Upper lobe of left lung (tissue), 6 donors: Measurements from ENCODE around the gene PNPLA7. TPM values are rescaled to one million over a fixed set of nuclear protein-coding genes. Genes with fewer than 3 reads are reported as not detected.
"Not testable (repeated sequence)": the region's sequence is repeated elsewhere in the genome, so short reads cannot be mapped to it uniquely, and the experiment has no call there.

Source experiments
- ATAC-seq, 2 donors: fragments of 200-7000 bp; cut with Tn5 transposase; one replicate each; pipeline ENCODE4 v1.9.1; 2022; ENCODE audit warnings: mild to moderate bottlenecking in 2 of 2, moderate library complexity in 2 of 2; ENCODE audit not compliant: low FRiP score in 2 of 2
- DNase-seq, 2 donors: peaks; one replicate each; pipeline ENCODE4 v3.0.0-alpha.2; 2019 to 2020
- H3K27ac ChIP-seq, 4 donors: fragments of 200-600 bp; sonication (generic); one replicate each; pipeline ENCODE4 v1.5.1; 2016 to 2019
- H3K27me3 ChIP-seq, 4 donors: fragments of 200-600 bp; sonication (generic); one replicate each; pipeline ENCODE4 v1.5.1; 2017 to 2019
- H3K36me3 ChIP-seq, 4 donors: fragments of 200-600 bp; sonication (generic); one replicate each; pipeline ENCODE4 v1.5.1; 2016 to 2019
- H3K4me1 ChIP-seq, 4 donors: fragments of 200-600 bp; sonication (generic); one replicate each; pipeline ENCODE4 v1.5.1; 2018 to 2019
- H3K4me3 ChIP-seq, 4 donors: fragments of 200-600 bp; sonication (generic); one replicate each; pipeline ENCODE4 v1.5.1; 2017 to 2019; ENCODE audit warnings: mild to moderate bottlenecking in 2 of 4, moderate library complexity in 1 of 4
- H3K9me3 ChIP-seq, 4 donors: fragments of 200-600 bp; sonication (generic); one replicate each; pipeline ENCODE4 v1.5.1; 2018 to 2019
- EP300 ChIP-seq, 4 donors: sonication (generic); formaldehyde crosslinking; IDR thresholded peaks; one replicate each; pipeline ENCODE4 v1.5.1; 2017; ENCODE audit warnings: antibody characterized with exemption in 4 of 4, control low read depth in 2 of 4
- POLR2A ChIP-seq, 4 donors: fragments of 450-650 bp; IDR thresholded peaks; one replicate each; pipeline ENCODE4 v1.5.1; 2016 to 2017; ENCODE audit warnings: antibody characterized with exemption in 4 of 4, mild to moderate bottlenecking in 2 of 4
- POLR2AphosphoS5 ChIP-seq, 2 donors: sonication (generic); formaldehyde crosslinking; IDR thresholded peaks; one replicate each; pipeline ENCODE4 v1.5.1; 2017; ENCODE audit warnings: antibody characterized with exemption in 2 of 2
- WGBS, 2 donors: methylation state at CpG; one replicate each; pipeline ENCODE4 v1.1.5; 2017 to 2018; 5-methylcytosine and 5-hydroxymethylcytosine counted together
- total RNA-seq, 6 donors: library from RNA; depleted of rRNA in 4 of 6; stranded (reverse); fragments of >200 nt in 4 of 6; gene quantifications; one replicate each; pipeline versions ENCODE4 v1.1.0 to v1.2.1, GENCODE V29; 2016 to 2021
- TF ChIP-seq, protein P1 (sequence below), 6 experiments: fragments of 450-650 bp in 4 of 6; fragments of 200-600 bp in 2 of 6; sonication (generic) in 2 of 6; IDR thresholded peaks; one replicate each; pipeline ENCODE4 v1.5.1; 2016 to 2019; ENCODE audit warnings: antibody characterized with exemption in 6 of 6
- donor health status: DM: no; HTN: no; CAD: no; lungs with moderate emphysema.
- donor health status: DM: no; HTN: yes; CAD: no; lungs with severe emphysema.

The PNPLA7 gene
- total RNA-seq, 6 donors from 2014 or later: 6.0 to 104 (median 14.0) TPM

DNA sequence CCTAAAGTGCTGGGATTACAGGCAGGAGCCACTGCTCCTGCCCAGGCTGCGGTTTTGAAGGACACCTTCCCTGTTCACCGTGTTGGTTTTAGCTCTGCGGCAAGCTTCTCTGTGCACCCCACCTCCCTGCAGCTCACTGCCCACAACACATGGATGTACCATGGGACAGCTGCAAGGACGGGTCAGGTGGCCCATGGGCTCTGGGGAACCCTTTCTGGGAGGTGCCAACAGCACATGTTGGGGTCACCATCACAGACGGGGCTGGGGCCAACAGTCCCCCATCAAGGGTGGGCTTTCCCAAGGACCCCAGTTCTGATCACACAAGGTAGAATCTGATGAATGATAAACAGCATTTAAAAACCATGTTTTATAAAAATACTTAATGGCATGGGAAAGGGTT, 134.8 kb downstream of the PNPLA7 start:
- Histone ChIP-seq H3K27me3 (no peaks in the 10 kb centered on the region), H3K4me1 (peaks cover 19 to 38% (median 21%) of the 10 kb centered on the region in 4 donors), H3K9me3 (no peaks in the 10 kb centered on the region), H3K4me3 (no peak overlapping the region), H3K27ac (no peak overlapping the region), H3K36me3 (no peaks in the 10 kb centered on the region)
- TF ChIP-seq EP300 (IDR thresholded peaks at IDR 0.05) (no peak), POLR2AphosphoS5 (IDR thresholded peaks at IDR 0.05) (no peak)
- no peak for DNase-seq
- 95 to 100% methylated on average over 4 to 5 of the region's 5 CpGs for WGBS, 2 donors
- ATAC-seq: no peak

DNA sequence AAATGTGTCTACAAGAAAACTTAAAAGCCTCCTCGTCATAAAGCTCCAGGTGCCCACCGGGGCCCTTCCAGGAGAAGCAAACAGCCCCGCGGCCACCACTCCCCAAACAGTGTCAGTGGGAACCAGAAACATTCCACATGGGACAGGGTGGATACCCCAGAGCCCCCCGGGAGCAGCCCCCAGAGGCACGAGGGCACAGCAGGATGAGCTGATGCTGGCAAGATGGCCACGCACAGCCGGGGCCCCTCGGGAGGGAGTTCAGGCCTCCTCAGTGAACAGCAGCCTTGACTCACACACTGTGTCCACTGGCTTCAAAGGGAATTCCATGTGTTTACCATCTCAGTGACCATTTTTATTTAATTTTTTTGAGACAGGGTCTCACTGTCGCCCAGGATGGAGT, 137.8 kb downstream of the PNPLA7 start:
- H3K27me3 ChIP-seq: no peaks in the 10 kb centered on the region
- DNase-seq: peak in 1 of 2 donors; percentile 69
- no peak for ATAC-seq
- peak overlapping the region; percentile 79 to 89 (median 87) for H3K27ac ChIP-seq
- H3K9me3 ChIP-seq: no peaks in the 10 kb centered on the region
- 75 to 79% methylated on average over 9 to 10 of the region's 10 CpGs for WGBS, 2 donors
- TF ChIP-seq POLR2AphosphoS5 (IDR thresholded peaks at IDR 0.05) (no peak), EP300 (IDR thresholded peaks at IDR 0.05) (no peak), POLR2A (IDR thresholded peaks at IDR 0.05) (no peak)
- TF ChIP-seq, protein P1, sequence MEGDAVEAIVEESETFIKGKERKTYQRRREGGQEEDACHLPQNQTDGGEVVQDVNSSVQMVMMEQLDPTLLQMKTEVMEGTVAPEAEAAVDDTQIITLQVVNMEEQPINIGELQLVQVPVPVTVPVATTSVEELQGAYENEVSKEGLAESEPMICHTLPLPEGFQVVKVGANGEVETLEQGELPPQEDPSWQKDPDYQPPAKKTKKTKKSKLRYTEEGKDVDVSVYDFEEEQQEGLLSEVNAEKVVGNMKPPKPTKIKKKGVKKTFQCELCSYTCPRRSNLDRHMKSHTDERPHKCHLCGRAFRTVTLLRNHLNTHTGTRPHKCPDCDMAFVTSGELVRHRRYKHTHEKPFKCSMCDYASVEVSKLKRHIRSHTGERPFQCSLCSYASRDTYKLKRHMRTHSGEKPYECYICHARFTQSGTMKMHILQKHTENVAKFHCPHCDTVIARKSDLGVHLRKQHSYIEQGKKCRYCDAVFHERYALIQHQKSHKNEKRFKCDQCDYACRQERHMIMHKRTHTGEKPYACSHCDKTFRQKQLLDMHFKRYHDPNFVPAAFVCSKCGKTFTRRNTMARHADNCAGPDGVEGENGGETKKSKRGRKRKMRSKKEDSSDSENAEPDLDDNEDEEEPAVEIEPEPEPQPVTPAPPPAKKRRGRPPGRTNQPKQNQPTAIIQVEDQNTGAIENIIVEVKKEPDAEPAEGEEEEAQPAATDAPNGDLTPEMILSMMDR (IDR thresholded peaks at IDR 0.05): no peak
- no peak overlapping the region for H3K4me3 ChIP-seq
- H3K36me3 ChIP-seq: no peaks in the 10 kb centered on the region
- H3K4me1 ChIP-seq: peaks cover 20 to 39% (median 25%) of the 10 kb centered on the region in 4 donors

DNA sequence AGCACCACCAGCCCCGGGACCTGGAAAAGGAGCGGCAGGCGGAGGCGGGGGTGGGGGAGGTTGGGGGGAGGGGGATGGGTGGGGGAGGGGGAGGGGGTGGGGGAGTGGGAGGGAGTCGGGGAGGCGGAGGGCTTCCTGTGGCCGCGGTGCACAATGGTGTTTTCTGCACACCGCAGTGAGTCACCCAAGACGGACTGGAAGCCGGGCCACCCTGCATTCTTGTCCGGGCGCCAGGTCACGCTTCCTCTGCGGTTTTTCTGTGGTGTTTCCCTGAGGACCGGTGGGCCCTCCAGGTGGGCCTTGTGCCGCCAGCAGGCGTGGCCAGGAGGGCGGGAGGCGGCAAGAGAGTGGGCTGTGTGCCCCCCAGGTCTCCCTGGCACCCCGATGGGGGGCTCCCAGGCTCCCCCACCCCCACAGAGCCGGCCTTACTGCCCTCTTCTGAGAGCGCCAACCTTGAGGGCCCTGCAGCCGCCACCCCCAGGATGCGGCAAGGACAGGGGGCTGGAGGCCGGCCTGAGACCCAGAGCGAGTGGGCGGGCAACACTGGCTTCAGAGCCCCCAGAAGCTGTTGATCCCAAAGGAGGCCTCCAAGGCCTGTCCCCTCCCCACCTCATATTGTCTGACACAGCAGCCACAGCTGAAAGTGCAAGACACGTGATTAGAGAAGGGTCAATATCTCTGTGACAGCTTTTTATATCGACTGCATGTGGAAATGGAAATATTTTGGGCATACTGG, 138.4 kb downstream of the PNPLA7 start:
- 20 to 37% methylated on average over 8 to 15 of the region's 30 CpGs for WGBS, 2 donors
- DNase-seq: peak; percentile 84 to 86
- Histone ChIP-seq H3K9me3 (no peaks in the 10 kb centered on the region), H3K27me3 (peaks cover 0 to 4% (median 1%) of the 10 kb centered on the region in 4 donors), H3K4me1 (peaks cover 26 to 39% (median 31%) of the 10 kb centered on the region in 4 donors), H3K4me3 (peak overlapping the region in 2 of 4 donors; percentile 17 to 21), H3K36me3 (no peaks in the 10 kb centered on the region), H3K27ac (peak overlapping the region; percentile 79 to 89 (median 87))
- peak; percentile 34 to 36 for TF ChIP-seq POLR2AphosphoS5 (IDR thresholded peaks at IDR 0.05)
- TF ChIP-seq POLR2A (IDR thresholded peaks at IDR 0.05): no peak
- peak; percentile 26 to 66 for ATAC-seq

DNA sequence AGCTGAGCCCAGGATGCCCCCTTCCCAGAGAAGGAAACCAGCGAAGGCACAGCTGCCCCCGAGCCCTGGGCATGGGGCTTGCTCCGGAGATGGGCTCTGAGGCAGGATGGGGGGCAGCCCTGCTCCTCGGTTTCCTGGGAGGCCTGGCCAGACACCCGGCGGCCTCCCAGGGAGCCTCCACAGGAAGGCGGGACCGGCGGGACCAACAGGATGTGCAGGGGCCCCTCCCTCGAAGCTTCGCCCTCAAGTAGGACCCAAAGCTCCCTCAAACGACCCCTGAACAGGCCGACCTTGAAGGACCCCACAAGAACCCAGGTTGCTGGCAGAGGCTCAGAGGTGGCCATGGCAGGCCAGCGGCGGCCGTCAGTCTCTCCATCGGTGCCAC, 138.9 kb downstream of the PNPLA7 start:
- WGBS, 2 donors: 38% methylated on average over 13 of the region's 17 CpGs; no CpG with 5 or more reads in 1 of the 2 donors
- Histone ChIP-seq H3K27me3 (peaks cover 0 to 4% (median 1%) of the 10 kb centered on the region in 4 donors), H3K4me1 (peaks cover 32 to 41% (median 36%) of the 10 kb centered on the region in 4 donors), H3K27ac (peak overlapping the region; percentile 79 to 89 (median 87)), H3K9me3 (no peaks in the 10 kb centered on the region), H3K4me3 (peak overlapping the region in 2 of 4 donors; percentile 13 to 21), H3K36me3 (no peaks in the 10 kb centered on the region)
- no peak for TF ChIP-seq EP300 (IDR thresholded peaks at IDR 0.05)
- TF ChIP-seq POLR2A (IDR thresholded peaks at IDR 0.05): no peak
- TF ChIP-seq, protein P1 (IDR thresholded peaks at IDR 0.05): no peak
- no peak for TF ChIP-seq POLR2AphosphoS5 (IDR thresholded peaks at IDR 0.05)
- ATAC-seq: no peak
- no peak for DNase-seq

DNA sequence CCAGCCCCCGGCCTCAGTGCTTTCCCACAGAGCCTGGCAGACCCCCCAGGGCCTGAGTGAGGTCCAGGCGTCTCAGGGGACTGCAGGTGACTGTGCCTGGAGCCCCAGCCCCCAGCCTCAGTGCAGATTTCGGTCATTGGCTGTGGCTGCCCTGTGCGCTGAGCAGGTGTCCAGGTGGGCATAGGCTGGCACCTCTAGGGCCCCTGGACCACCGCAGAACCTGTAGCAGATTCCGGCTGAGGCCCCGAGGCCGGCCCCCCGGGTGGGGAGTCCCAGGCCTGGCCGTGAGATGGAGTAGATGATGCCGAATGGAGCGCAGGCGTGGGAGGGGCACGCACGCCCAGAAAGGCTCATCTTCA, 139.3 kb downstream of the PNPLA7 start:
- TF ChIP-seq EP300 (IDR thresholded peaks at IDR 0.05) (no peak), POLR2A (IDR thresholded peaks at IDR 0.05) (no peak), POLR2AphosphoS5 (IDR thresholded peaks at IDR 0.05) (no peak)
- TF ChIP-seq, protein P1 (IDR thresholded peaks at IDR 0.05): no peak
- Histone ChIP-seq H3K27ac (peak overlapping the region; percentile 79 to 89 (median 87)), H3K4me3 (peak overlapping the region in 1 of 4 donors; percentile 13), H3K9me3 (no peaks in the 10 kb centered on the region), H3K27me3 (peaks cover 0 to 4% (median 1%) of the 10 kb centered on the region in 4 donors), H3K4me1 (peaks cover 35 to 43% (median 38%) of the 10 kb centered on the region in 4 donors), H3K36me3 (no peaks in the 10 kb centered on the region)
- WGBS, 2 donors: 77 to 94% methylated on average over 12 to 13 of the region's 15 CpGs
- DNase-seq (peak in 1 of 2 donors; percentile 80), ATAC-seq (no peak)

DNA sequence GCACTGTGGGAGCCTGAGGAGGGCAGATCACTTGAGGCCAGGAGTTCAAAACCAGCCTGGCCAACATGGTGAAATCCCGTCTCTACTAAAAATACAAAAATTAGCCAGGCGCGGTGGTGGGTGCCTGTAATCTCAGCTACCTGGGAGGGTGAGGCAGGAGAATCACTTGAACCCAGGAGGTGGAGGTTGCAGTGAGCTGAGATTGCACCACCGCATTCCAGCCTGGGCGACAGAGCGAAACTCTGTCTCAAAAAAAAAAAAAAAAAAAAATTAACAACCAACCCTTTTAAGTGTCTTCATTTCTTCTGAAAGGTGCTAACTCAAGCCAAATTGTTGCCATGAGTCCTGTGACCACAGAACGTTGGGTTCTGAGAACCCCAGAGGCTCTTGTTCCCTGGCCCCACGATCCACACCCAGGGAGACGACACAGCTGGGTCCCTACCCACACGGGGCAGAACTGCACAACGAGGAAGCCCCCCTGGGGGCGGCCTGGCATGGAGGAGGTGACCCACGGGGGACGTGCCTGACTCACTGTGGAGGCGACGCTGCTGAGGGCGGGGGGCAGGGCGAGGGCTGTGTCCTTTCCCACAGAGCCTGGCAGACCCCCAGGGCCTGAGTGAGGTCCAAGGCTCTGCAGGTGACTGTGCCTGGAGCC, 139.8 kb downstream of the PNPLA7 start:
- DNase-seq: peak in 1 of 2 donors; percentile 78
- H3K27me3 ChIP-seq, H3K9me3 ChIP-seq, ATAC-seq, H3K36me3 ChIP-seq, H3K4me3 ChIP-seq: not testable (repeated sequence)
- Histone ChIP-seq H3K4me1 (peaks cover 37 to 48% (median 41%) of the 10 kb centered on the region in 4 donors), H3K27ac (peak overlapping the region in 3 of 4 donors; percentile 87 to 89 (median 87))
- WGBS, 2 donors: 74 to 88% methylated on average over 9 to 18 of the region's 18 CpGs
